ENCODE measurements around the gene BAIAP2.
A peak's percentile ranks its signal among the peaks of the same experiment; 100 is the strongest.

Gene BAIAP2

DNA sequence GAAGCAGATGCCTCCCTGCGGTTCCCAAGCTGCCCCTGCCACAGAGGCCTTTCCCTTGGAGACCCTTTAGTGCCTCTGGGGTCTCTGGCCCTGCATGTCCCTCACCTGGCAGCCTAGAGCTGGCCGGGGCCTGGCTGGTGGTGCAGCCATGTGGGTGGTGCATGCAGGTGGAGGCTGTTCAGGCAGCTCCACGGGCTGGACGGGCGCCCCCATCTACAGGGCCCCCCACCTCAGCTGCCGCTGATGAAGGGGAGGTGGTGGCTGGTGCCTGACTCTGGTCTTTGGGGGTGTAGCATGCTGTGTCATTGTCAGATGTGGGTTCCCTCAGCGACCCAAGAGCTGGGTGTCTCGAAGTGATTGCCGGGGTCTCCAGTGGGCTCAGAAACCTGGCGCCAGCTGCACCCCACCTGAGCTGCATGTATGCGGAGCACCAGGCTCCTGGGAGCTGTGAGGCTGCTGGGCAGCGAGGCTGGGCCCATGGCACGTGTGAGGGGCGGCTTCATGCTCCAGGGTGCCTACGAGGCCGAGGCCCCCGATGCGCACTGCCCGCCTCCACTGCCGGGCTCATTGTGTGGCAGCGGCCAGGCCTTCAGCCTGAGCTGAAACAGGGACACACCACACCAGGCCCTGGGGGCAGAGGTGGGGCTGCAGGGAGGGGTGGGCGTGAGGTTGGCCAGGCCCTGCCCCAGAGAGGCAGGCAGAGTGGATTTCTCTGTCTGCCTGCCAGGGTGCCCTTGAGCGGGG lies 57.0 kb downstream of the BAIAP2 start:
- no peak for DNase-seq

DNA sequence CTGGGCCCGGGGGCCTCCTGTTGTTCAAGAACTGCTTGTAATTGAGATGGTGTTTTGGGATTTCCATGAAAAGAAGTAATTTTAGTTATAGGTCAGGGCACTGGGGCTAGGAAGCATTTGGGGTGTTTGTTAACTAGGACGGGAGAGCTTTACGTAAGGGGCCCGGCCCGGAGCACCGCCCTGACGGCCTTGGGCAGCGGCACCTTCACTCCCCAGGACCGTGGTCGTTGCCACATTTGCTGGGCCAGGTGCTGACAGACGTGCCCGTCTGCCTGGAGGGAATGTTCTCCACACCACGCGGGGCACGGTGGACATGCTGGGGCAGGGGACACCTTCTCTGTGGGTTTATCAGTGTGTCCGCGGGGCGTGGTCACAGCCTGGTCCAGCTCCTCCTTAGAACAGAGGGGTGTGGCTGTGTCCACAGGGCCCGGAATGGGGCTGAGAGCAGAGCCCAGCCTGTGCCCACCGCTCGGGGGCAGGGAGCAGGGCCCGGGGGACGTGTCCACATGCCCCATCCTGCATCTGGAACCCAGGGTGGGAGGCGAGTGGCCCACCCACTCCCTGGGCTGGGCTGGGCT lies 57.7 kb downstream of the BAIAP2 start:
- DNase-seq = no peak

DNA sequence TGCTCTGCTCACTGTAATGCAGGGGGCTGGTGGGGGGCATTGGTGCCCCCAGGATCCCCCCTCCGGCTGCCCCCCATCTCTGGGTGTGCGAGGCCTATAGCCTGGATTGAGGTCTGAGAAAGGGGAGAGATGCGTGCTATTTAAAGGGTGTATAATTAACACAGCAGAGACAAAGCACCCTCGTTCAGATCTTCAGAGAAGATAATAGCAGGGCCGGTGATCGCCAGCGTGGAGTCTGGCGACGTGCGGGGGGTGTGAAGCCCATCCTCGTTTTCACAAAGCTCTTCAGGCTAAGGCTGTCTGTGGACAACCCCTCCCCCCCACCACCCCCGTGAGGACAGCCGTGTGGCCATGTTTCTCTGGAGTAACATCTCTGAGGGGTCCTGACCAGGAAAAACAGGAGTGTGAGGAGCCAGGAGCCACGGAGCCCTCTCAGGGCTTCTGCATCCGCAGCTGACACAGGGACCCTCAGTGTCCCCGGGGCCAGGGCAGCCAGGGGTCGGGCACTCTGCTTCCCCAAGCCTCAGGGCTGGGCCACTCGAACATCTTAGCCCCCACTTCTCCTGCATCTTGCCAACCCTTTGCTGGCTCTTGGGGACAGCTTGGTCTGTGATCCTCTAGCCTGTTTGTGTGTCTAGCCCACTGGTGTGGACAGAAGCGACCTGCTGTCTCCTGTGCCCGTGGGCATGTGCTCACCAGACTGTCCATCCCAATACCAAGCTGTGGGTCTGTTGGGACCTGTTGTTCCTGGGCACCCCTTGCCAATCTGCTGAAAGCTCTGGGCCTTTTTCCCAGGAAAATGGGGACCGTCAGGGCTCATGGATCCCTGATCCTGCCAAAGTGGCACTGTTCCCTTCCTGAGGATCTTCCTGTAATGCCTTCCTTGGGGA lies 58.9 kb downstream of the BAIAP2 start:
- no peak for DNase-seq

GRCh38 chr17:81094509-81095382 lies 59.8 kb downstream of the BAIAP2 start:
- peak; percentile 58 to 68 (median 60) for DNase-seq

DNA sequence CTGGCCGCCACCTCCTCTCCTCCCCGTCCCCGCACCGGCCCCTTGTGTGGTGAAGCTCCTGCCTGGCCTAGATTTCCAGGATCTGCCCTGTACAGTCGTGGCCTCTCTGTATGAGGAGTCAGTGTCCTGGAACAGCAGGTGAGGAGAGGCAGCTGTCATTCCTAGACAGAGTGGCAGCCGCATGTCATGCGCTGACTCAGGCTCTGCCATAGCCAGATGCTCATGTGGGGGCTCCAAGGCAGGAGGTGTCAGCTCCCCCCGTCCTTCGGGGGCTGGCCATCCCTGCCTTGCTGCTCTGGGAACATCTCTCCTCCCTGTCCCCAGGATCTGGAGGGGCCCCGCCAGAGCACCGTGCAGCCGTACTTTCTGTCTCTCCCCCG lies 60.4 kb downstream of the BAIAP2 start:
- no peak for DNase-seq

GRCh38 chr17:81096741-81097133 lies 61.8 kb downstream of the BAIAP2 start:
- no peak for DNase-seq

DNA sequence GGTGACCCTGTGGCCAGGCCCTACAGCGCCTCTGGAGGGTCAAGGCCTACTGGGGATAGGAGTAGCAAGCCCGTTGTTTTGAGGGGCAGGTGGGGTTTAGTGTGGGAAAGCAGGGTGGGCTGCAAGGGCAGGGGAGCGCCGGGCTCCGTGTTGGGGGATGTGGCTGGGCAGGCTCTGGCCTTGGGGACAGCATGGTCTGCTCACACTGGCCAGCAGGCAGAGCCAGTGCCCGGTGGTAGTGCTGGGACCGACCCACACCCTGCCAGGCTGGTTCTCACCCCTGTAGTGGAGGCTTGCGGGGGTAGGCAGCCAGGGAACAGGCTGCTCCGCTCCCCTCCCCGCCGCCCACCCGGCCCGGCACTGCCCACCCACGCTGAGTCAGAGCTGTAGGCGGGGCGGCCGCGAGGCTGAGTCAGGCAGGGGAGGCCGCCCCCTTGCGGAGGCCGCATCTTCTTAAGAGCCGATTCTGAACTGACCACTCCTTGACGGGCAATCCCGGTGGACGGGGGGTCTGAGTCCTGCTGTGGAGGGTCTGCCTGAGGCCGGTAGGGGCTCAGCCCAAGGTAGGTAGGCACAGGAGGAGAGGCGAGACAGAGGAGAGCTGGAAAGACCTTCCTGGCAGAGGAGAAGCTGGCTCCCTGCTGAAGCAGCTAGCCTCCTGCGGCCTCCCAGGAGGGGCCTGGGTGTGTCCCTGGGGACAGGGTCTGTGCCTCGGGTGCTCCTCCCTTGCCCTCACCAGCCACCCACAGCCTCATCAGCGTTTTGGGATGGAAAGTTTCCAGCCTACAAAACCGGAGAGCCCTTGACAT lies 62.4 kb downstream of the BAIAP2 start:
- peak in 2 of 4 experiments; percentile 7 to 27 for DNase-seq

GRCh38 chr17:81097943-81098308 lies 63.0 kb downstream of the BAIAP2 start:
- DNase-seq = no peak

DNA sequence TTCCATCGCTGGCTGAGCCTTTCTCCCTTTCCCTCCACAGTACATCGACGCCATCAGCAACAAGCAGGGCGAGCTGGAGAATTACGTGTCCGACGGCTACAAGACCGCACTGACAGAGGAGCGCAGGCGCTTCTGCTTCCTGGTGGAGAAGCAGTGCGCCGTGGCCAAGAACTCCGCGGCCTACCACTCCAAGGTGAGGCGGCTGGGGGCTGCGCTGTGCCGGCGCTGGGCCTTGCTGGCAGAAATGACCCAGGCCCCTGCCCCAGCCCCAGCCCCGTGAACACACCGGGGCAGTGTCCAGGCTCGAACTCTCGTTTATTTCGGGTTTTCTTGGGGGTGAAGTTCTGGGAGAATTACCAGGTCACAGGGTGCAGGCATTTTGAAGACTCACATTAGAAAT lies 64.9 kb downstream of the BAIAP2 start:
- no peak for DNase-seq

- no peak for DNase-seq
Observed at GRCh38 chr17:81100668-81101067, 65.7 kb downstream of the BAIAP2 start.

DNA sequence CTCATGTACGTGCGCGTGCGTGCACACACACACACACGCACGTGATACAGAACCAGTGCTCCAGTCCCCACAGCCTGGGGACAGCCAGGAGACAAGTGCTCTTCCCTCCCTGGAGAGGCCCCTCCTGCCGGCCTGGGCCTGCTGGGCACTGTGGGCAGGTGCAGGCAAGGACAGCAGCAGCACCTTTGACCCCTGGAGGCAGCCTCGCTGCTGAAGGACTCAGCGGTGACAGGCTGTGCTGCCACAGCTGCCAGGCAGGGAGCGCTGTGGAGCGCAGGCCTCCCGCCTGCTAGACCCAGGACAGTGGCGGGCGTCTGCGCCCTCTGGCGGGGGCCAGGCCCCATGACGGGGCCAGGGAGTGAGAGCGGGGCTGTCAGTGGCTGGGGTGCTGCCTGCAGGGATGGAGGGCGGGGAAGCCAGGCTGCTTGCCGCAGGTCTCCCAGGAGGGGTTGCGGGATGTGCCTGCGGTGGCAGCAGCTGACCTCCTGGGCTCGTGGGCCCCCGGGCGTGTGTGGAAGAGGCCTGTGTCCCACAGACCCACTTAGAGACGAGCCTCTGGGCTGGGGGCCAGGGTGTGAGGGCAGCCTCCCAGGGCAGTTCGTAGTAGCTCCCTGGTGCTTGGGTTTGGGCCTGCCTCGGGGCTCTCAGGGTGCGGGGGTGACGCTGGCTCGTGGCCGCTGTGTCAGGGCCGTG lies 66.8 kb downstream of the BAIAP2 start:
- peak; percentile 78 to 82 (median 80) for DNase-seq

GRCh38 chr17:81102352-81102751 lies 67.4 kb downstream of the BAIAP2 start:
- no peak for DNase-seq

- DNase-seq = no peak
Observed at GRCh38 chr17:81102869-81103268, 67.9 kb downstream of the BAIAP2 start.

DNA sequence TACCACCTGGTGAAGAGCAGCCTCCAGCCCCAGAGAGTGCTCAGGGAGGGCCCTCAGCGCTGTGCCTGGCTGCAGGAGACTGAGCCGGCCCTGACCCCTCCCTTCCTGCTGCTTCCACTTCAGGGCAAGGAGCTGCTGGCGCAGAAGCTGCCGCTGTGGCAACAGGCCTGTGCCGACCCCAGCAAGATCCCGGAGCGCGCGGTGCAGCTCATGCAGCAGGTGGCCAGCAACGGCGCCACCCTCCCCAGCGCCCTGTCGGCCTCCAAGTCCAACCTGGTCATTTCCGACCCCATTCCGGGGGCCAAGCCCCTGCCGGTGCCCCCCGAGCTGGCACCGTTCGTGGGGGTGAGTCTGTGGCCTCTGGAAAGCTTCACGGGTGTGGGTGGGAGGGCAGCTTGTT lies 68.4 kb downstream of the BAIAP2 start:
- no peak for DNase-seq

GRCh38 chr17:81106716-81107115 lies 71.8 kb downstream of the BAIAP2 start:
- DNase-seq = no peak

GRCh38 chr17:81108220-81108619 lies 73.3 kb downstream of the BAIAP2 start:
- no peak for DNase-seq

DNA sequence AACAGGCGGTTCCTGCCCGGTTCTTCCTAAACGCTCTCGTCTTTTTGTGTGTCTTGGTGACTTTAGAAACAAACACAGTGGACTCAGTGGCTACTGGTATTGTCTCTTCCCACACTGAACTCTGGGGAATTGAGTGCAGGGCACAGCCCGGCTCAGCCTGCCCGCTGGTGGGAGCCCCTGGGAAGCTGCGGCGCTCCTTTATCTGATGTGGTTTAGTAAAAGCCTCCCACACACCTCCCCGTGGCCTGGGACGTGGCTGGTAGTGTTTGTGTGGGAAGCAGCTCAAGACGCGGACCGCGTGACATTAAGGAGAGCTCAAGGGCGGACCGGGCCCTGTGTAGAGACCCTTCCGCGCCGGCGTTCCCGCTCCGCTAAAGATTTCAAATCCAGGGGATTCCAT lies 75.0 kb downstream of the BAIAP2 start:
- no peak for DNase-seq

- DNase-seq = no peak
Observed at GRCh38 chr17:81110488-81111040, 75.6 kb downstream of the BAIAP2 start.

- DNase-seq = no peak
Observed at GRCh38 chr17:81111066-81111465, 76.1 kb downstream of the BAIAP2 start.

DNA sequence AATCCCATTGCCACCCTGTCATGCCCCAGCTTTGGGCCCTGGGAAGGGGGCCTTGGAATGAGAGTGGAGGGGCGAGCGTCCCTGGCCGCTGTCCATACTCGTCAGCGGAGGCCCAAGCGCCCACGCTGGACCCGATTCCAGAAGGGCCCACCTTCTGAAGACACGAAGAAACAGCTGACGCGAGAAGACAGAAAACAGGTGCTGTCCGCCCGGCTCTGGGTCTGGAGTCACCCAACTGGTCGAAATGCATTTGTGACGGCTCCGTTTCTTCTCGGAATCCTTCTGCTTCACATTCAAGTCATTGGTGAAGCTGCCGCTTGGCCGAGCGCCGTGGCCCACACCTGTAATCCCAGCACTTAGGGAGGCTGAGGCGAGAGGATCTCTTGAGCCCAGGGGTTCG lies 77.5 kb downstream of the BAIAP2 start:
- no peak for DNase-seq

DNA sequence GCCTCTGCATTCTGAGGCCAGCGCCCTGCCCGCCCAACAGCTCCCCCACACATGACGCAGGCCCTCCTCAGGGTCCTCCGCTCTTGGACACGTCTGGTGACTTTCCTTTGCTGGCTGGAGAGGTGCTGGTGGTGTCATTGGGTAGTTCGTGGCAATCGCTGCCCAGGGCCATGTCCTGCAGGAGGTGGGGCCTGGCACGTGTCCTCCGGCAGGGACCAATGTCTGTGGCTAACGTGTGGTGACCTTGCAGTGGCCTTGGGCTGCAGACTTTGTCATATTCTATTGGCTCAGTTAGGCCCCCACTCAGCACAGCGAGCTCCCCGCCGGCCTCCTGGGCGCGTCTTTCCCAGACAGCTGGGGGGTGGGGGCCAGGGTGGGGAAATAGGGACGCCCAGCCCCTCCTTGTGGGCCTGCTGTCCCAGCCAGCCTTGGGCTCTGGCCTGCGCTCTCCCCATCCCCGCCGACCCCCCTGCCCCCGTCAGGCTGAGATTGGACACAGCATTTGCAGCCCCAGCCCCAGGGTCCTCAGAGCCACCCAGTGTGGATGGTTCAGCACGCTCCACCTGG lies 78.3 kb downstream of the BAIAP2 start:
- DNase-seq = no peak
